COR-L47 (cell line): ENCODE results near the gene GSE1.

Source experiments
- DNase-seq: peaks from one replicate; lab custom pipeline; 2025; lab: John Stamatoyannopoulos, UW

GSE1 gene

DNA sequence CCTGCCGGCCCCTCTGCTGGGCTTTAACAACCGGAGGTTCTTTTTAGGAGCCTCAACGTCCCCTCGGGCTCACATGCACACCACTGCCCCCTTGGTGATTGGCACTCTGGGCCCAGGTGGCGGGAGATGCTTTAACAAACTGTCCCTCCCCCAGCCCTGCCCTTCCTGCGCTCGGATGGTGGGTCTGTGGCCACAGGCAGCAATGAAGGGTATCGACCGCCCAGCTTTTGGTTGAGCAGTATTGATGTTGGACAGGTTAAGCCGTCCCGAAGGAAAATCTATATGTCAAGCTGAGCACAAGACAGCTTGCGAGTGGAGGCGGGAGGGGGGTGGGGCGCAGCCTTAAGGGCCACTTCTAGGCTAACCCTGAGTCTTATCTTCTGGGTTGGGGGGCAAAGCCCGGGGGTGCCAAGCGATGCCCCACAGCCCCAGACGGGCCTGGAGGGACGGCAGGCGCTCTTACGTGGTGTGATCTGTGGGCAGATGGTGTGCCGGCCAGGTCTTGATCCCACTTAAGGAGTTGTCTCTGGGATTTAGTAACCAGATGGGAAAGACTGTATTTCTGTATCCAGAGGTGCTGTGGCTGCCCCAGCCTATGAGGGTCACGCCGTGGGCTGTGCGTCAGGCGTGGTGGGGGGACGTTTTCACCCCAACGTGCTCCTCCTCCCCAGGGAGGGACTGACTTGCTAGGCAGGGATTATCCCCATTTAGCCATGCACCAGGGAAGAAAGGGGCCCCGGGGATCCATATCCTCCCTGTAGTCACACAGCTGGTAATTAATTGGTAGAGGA lies 6.2 kb downstream of the GSE1 start:
- no peak for DNase-seq

DNA sequence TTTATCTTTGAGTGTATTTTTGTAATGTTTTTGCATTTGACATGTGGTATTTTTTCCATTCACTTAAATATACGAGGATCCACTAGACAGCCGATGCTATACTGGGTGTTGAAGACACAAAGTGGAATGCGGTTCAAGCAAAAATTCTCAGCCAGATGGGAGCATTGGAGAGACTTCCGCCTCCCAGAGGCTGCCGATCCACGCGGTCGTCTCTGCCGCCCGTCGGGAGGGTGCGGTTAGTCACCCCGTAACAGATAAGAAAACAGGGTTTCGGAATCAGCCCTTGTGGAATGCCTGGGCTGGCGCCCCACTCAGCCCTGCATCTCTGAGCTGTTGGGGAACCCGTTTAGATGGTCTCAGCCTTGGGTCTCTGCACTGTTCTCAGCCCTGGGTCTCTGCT lies 7.3 kb downstream of the GSE1 start:
- DNase-seq = no peak

- DNase-seq = no peak
Measured at GRCh38 chr16:85621698-85622428, 8.7 kb downstream of the GSE1 start.

- no peak for DNase-seq
Measured at GRCh38 chr16:85622683-85623082, 9.6 kb downstream of the GSE1 start.

- DNase-seq = no peak
Measured at GRCh38 chr16:85623250-85623649, 10.1 kb downstream of the GSE1 start.

- no peak for DNase-seq
Measured at GRCh38 chr16:85623997-85624601, 11.0 kb downstream of the GSE1 start.

GRCh38 chr16:85624646-85625045 lies 11.5 kb downstream of the GSE1 start:
- DNase-seq = no peak

- no peak for DNase-seq
Measured at GRCh38 chr16:85625053-85625452, 11.9 kb downstream of the GSE1 start.

GRCh38 chr16:85625485-85626117 lies 12.5 kb downstream of the GSE1 start:
- no peak for DNase-seq

DNA sequence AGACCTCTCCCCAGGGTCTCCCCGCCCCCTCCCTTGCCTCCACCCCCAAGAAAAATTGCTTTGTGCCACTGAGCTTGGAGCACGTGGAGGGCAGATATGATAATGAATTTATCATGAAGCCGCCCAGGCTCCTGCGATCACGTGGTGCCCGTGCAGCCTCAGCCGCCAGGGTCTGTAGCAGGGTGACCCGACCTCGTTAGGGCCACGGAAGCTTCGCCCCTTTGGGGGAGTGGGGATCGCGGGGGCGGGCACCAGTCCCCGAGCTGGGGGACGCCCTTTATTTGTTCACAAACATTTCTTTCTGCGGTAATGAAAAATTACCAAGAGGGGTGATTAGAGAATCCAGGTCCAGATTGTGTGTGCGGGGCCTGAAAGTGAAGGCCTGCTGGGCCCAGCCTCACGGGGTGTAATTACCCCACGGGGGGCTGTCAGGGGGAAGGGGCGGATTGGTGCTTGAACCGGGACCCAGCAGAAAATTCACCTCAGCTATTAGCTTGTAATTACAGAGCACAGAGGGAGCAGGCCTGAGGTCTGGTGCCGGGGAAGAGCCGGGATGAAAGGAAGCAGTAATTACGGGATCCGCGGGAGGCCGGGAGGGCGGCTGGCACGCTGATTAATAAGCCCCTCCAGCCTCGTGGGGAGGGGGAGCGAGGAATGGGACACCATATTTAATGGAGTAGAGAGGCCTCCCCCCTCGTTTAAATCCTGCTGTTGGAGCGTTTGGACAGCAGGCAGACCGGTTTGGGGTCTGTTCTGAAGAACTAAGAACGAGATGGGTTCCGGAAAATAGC lies 13.3 kb downstream of the GSE1 start:
- DNase-seq = peak; percentile 98

DNA sequence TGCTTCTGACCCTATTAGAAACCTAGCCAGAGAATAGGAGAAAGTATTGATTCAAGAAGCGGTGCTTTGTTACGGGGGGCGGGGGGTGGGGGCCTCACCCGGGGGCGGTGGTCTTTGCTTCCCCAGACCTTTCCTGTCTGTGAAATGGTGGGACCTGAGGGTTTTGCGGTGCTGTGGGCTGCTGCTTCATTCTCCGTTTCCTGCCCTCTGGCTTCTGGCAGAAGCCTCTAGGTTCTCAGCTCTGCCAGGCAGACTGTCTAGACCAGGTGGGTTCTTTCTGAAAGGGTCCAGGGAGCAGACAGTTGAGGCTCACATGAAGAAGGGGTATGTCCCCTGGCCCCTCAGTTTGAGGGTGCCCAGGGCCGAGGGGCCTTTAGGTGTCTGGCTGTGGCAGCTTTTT lies 14.0 kb downstream of the GSE1 start:
- no peak for DNase-seq

DNA sequence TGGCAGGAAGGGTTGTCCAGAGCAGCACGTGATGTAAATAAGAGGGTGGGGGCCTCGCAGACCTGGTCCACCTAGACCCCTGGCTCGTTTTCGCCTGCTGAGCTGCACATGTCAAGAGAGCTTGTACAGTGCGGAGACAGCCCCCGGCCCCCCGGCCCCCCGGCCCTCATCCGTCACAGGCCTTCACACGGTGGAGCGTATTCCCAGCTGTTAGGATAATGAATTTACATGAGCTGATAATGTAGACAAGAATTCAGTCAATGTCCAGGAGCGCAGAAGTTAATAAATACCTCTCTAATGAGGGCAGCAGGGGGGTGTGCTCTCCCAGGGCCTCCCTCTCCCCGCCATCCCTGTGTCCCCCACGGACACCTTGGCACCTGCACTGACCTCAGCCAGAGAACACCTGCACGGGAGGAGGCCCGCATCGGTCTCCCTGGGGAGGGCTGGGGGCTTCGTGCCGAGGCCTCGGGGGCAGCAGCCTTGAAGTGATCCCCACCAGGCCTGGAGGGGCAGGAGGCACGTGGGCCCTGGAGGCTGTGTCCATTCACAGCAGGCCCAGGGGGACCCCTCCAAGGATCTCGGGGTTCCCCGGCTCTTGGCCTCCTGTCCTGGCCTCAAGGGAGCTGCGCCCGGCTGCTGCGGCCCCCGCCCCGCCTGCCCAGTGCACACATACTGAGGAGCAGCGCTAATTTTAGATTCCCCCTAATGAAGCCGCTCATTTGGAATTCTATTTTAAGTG lies 14.6 kb downstream of the GSE1 start:
- no peak for DNase-seq

DNA sequence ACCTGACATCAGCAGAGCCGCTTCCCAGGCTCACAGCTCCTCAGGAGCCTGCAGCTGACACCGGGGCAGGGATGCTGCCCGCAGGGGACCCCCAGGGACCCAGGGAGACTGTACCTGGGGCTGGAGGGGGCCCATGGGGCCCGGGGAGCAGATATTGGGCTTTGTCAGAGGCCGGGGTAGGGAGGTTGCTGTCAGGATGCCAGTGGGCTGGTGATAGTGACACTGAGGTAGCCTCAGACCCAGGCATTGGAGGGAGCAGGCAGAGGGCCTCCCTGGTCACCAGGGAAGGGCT lies 15.1 kb downstream of the GSE1 start:
- DNase-seq = no peak

- no peak for DNase-seq
Measured at GRCh38 chr16:85628645-85629044, 15.5 kb downstream of the GSE1 start.

- DNase-seq = no peak
Measured at GRCh38 chr16:85629326-85629725, 16.2 kb downstream of the GSE1 start.

DNA sequence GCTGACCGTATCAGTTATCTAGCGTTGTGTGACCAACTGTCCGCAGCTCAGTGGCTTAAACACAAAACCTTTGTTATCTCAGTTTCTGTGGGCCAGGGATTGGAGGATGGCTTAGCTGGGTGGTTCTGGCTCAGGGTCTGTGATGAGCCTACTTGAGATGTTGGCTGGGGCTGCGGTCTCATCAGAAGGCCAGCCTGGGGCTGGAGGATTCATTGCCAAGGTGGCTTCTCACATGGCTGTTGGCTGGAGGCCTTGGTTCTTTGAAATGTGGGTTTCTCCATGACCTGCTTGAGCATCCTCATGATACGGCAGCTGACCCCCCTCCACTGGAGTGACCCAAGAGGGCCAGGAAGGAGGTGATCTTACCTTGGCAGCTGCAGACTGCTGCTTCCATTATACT lies 16.7 kb downstream of the GSE1 start:
- DNase-seq = no peak

- DNase-seq = no peak
Measured at GRCh38 chr16:85631230-85631629, 18.1 kb downstream of the GSE1 start.

DNA sequence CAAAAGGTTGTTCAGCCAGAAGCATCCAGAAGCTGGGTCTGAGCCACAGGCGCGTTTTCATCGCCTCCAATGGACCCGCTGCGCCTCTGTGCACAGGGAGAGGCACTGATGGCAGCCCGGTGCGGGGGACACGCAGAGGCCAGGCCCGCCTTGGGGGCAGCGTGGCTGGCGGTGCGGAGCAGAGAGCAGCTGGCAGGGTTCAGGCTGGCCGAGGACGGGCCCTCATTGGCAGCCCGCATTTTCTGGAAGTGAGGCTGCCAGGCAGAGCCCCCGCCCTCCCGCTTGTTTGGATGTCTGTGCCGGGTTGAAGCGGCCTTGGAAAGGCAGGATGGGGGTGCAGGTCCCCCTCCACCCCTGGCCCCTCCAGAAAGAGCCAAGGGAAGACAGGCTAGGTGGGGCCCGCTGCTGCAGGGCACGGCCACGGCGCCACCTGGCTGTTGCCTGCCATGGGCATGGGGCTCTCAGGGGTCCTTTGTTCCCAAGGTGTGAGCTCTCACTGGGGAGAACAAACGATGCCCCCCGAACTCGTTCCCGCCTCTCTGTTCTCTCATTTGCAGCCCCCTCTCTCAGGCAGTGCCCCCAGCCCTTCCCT lies 18.8 kb downstream of the GSE1 start:
- no peak for DNase-seq

- DNase-seq = no peak
Measured at GRCh38 chr16:85632709-85633437, 19.8 kb downstream of the GSE1 start.

GRCh38 chr16:85633438-85633743 lies 20.3 kb downstream of the GSE1 start:
- no peak for DNase-seq

GRCh38 chr16:85633888-85634287 lies 20.8 kb downstream of the GSE1 start:
- no peak for DNase-seq
